Measurements from ENCODE around the gene PCNT.
A peak's percentile ranks its signal among the peaks of the same experiment; 100 is the strongest.
"Not testable (repeated sequence)": the region's sequence is repeated elsewhere in the genome, so short reads cannot be mapped to it uniquely, and the experiment has no call there.

Gene PCNT

DNA sequence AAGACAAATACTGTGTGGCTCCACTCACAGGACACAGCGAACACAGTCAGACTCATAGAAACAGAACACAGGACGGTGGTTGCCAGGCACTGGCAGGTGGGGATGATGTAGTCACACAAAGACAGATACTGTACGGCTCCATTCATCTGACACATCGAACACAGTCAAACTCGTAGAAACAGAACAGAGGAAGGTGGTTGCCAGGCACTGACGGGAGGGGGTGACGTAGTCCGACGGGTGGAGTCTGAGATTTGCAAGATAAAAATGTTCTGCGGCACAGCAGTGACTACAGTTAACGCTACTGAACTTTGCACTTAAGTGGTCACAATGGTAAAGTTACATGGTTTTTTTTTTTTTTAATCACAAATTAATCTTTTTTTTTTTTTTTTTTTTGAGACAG, 19.0 kb upstream of the PCNT start:
- DNase-seq (ENCODE audit: low read depth) = no peak

GRCh38 chr21:46307625-46308024, 16.3 kb upstream of the PCNT start:
- no peak for DNase-seq (ENCODE audit: low read depth)

- DNase-seq (ENCODE audit: low read depth) = no peak
Measured at GRCh38 chr21:46308431-46308830, 15.5 kb upstream of the PCNT start.

DNA sequence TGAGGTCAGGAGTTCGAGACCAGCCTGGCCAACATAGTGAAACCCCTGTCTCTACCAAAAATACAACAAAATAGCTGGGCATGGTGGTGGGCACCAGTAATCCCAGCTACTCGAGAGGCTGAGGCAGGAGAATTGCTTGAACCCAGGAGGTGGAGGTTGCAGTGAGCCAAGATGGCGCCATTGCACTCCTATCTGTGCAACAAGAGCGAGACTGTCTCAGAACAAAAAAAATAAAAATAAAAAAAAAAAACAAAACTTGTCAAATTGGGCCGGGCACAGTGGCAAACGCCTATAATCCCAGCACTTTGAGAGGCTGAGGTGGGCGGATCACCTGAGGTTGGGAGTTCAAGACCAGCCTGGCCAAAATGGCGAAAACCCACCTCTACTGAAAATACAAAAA, 13.7 kb upstream of the PCNT start:
- DNase-seq (ENCODE audit: low read depth) = not testable (repeated sequence)

DNA sequence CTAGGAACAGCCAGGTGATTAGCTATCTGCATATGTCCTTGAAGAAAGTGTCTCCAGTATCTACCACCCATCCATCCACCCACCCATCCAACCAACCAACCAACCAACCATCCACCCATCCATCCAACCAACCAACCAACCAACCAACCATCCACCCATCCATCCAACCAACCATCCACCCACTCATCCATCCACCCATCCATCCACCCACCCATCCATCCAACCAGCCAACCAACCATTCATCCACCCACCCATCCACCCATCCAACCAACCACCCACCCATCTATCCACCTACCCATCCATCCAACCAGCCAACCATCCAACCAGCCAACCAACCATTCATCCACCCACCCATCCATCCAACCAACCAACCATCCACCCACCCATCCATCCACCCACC, 12.4 kb upstream of the PCNT start:
- DNase-seq (ENCODE audit: low read depth) = no peak

DNA sequence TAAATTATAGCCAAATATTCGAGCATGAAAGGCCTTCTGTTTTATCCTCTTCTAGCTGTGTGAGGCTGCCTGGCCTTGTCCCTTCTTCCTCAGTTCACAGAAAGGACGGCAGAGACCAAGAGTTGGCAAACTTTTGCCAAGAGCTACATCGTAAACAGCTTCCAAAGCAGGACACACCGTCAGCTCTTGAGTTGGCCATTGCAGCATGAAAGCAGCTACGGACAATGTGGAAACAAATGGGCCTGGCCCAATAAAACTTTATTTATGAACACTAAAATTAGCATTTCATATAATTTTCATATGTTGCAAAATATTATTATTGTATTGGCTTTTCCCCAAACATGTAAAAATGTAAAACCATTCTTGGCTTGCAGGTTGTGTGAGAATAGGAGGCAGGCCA, 11.0 kb upstream of the PCNT start:
- DNase-seq (ENCODE audit: low read depth) = no peak

DNA sequence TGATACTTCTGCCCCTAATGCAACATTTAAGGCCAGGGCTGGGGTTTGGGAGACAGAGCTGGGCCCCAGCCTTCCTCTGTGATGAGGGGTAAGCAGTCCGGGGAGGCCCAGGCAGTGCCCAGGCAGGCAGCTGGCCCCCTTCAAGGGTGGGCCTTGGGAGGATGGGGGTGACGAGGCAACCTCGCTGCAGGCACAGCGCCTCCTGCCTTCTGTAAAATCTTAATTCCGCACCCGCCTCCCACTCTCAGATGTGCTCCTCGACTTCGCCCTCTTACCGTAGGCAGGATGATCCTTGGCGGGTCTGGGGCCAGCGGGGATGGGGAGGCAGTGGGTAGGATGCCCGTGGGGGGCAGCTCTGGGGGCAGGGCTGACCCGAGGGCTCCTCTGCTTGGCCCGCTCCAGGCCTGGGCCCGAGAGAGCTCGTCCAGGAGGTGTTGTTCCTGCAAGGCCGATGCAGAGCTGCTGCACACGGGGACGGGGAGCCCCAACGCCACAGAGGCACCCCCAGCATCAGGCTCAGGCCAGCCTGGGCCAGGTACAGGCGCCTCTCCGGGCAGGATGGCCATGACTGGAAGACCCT, 9.4 kb upstream of the PCNT start:
- no peak for DNase-seq (ENCODE audit: low read depth)

- no peak for DNase-seq (ENCODE audit: low read depth)
Measured at GRCh38 chr21:46316708-46317324, 7.1 kb upstream of the PCNT start.

GRCh38 chr21:46317710-46318463, 6.1 kb upstream of the PCNT start:
- no peak for DNase-seq (ENCODE audit: low read depth)

DNA sequence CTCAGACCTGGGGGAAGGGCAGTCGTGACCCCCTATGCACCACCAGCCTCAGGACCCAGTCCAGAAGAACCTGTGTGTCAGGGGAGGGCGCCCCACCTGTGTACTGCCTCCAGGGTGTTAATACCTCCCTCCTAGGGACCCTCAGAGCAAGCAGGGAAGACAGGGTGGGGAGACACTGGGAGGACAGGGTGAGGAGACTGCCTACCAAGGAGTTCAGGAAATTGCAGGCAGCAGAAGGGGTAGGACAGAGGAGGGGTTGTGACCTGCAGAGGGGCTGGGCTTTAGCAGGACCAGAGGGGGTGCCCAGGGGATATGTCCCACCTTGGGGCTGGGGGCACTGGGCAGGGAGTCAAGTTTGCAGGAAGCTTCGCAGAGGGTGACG, 5.5 kb upstream of the PCNT start:
- no peak for DNase-seq (ENCODE audit: low read depth)

DNA sequence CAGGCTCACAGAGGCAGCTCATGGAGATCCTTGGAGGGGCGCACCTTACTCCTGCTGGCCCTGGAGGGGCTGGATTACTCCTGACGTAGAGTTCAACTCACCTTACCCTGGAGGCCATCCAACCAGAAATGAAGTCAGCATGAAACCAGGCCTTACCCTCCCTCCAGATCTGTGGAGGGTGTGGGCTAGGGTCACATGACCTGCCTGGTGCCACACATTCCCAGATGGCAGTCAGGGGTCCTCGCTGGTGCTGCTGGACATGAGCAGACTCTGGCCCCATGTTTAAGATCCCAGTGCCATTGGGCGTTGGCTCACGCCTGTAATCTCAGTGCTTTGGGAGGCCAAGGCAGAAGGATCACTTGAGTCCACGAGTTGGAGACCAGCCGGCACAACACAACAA, 4.8 kb upstream of the PCNT start:
- no peak for DNase-seq (ENCODE audit: low read depth)

- no peak for DNase-seq (ENCODE audit: low read depth)
Measured at GRCh38 chr21:46320331-46320801, 3.6 kb upstream of the PCNT start.

DNA sequence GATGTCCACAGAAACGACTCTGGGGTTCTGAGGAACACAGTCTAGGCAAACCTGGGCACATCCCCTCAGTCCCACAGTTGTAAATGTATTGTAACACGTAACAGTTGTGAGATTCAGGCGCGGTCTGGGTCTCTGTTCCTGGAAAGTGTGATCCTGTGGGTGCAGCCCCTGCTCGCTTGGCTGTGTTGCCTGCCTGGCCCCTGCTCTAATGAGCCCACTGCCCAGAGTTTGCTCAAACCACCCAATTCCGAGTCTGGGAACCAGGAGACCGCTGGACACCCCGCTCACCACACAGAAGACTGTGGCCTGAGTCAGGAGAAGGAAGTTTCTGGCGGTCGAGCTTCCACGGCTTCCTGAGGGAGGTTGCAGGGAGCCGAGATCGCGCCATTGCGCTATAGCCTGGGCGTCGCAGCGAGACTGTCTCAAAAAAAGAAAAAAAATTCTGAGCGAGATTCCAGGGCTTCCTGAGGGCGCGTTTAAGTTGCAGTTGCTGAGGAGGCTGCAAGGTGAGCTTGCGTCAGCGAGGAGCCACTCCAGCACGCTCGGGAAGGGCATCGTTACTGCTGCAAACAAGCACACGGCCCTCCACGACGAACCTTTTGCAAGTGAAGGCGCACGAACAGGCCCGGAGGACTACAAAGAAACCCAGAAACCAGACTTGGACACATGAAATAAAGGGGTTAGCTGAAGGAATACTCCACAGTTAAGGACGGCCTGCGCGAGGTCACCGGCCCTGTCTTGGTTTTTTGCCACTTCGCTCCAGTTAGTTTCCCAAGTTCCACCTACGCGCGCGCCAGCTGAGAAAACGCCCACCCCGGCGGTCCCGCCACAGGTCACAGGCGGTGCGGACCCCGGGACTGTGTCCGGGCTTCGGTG, 1.4 kb upstream of the PCNT start:
- DNase-seq (ENCODE audit: low read depth) = no peak

DNA sequence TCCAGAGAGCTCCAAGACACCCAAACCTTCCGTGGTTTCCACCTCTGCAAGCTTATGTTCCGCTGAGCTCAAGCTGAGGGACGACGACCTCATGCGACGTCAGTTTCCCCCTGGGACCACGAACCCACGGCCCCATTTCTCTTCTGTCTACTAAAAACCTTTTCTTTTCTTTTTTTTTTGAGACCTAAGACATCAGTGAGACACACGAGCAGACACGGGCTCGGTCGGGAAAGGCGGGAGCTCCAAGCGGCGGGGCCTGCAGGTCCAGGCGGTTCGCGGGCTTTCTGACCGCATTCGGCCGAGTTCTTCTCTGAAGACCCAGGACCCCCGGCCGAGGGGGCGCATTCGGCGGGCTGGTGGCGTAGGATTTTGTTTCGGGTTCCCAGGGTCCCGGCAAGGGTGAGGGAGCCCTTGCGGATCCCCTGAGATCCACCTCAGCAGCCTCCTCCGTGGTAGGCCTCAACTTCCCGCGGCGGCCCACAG, 688 bp upstream of the PCNT start:
- DNase-seq (ENCODE audit: low read depth) = no peak

DNA sequence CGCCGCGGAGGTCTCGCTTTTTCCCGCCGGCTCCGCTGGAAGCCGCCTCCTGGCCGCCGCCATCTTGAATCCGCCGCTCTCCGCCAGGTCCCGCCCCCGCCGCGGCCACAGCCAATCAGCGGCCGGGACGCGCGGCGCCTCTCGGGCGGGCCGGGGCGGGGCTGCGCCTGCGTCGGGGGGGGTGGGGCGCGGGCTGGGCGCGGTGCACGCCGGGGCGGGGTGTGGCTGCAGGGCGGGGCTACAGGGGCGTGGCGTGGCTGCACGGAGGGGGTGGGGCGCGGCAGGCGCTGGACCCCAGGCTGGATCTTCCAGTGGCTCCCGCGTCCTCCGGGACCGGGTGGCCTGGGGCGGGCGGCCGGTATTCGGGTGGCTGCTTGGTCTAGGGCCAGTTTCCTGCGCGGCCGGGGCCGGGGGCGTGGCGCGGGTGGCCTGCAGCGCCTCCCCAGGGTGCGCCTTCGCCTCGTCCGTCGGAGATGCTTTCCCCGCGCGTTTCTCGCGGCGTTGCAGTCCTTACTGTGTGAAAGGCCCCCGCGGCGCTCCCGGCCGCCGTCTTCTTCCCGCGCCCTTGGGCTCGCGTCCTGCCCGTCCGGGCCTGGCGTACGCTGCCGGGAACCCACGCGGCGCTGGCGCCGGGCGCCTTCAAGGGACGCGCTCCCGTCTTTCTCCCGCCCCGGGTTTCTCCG, 575 bp downstream of the PCNT start:
- DNase-seq (ENCODE audit: low read depth) = peak; percentile 66

DNA sequence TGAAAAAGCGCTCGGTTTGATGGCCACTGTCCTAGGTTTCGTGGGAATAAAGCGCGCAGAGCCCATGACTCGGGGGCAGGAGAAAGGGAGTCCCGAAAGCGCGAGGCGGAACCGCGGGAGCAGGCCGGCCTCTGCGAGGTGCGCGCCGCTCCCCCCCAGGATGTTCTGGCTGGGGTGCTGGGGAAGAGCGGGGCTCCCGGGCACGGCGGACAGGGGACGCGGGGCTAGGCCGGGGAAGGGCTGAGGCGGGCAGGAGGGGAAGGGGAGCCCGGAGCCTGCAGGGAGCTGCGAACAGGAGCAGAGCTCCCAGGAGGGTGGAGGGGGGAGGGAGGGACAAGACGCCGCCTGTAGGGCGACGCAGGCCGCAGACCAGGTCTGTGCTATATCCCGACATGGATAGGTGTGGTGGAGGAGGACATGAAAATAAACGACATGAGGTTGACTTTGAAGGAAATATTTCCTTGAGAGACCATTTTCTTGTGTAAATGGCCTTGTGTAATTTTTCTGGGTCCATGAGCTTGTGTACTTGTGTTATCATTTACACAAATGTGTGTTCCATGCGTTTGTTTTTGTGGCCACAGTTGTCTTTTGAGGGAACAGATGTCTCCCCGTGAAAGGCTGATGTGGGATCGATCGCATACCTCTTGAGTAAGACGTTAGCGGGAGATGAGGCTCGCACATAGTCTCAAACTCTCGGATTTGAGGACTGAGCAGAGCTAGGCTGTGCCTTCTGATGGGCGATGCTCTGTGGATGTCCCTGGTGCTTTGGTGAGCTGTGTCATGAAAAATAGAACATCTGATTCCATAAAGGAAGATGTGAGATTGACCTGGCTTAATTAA, 1.3 kb downstream of the PCNT start:
- DNase-seq (ENCODE audit: low read depth) = no peak

- DNase-seq (ENCODE audit: low read depth) = no peak
Measured at GRCh38 chr21:46326110-46326703, 2.3 kb downstream of the PCNT start.

DNA sequence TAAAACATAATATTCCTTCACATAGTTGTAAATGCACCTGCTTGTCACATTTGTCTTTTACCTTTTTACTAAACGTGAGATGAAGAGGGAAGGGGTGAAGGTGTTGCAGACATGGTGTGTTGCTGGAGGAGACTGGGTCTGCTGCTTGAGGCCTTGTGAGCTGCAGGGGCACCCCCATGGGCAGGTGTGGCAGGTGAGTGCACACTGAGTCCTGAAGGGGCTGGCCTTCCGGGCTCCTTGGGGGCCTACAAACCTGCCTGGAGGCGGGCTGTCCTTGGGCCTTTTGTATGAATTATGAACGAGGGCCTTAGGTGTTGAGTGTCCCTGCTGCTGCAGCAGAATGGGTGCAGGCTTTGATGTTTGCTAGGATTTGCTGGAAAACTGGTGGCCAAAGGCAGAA, 3.8 kb downstream of the PCNT start:
- DNase-seq (ENCODE audit: low read depth) = no peak

GRCh38 chr21:46328151-46328550, 4.2 kb downstream of the PCNT start:
- DNase-seq (ENCODE audit: low read depth) = no peak

DNA sequence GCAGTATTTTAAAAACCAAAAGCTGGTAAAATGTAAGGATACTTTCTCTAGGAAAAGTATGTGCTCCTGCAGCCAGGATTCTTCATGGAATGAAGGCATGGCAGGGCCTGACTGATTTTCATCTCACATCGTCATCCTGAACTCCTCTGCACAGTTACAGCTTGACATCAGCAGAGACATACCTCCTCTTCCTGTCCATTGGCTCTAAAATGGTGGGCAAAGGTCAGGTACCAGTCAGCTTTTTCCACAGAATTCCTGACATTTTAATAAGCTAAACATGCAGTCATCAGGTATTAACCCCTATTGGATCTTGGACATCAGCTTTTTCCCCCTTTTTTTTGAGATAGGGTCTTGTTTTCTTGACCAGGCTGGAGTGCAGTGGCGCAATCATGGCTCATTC, 5.8 kb downstream of the PCNT start:
- DNase-seq (ENCODE audit: low read depth) = no peak
